ENCODE results near the gene GLS. TPM values are rescaled to one million over a fixed set of nuclear protein-coding genes. Genes with fewer than 3 reads are reported as not detected.
"Not testable (repeated sequence)": the region's sequence is repeated elsewhere in the genome, so short reads cannot be mapped to it uniquely, and the experiment has no call there.

GLS gene
- total RNA-seq, 2 donors from 2014 or later: 221 to 318 TPM

- DNase-seq (ENCODE audit: low spot score) (no peak), ATAC-seq (no peak)
- H3K4me3 Mint-ChIP-seq: peak overlapping the region; percentile 92
- H3K36me3 Mint-ChIP-seq: peaks cover 16% of the 10 kb centered on the region
- H3K9me3 Mint-ChIP-seq: no peaks in the 10 kb centered on the region
- peak overlapping the region; percentile 97 for H3K27ac Mint-ChIP-seq
- peaks cover 35 to 41% of the 10 kb centered on the region in 2 donors for H3K4me1 Mint-ChIP-seq (ENCODE audit: low read depth in 2 of 2)
- no peaks in the 10 kb centered on the region for H3K27me3 Mint-ChIP-seq
Measured at GRCh38 chr2:190882856-190883582, 2.4 kb downstream of the GLS start.

- H3K4me1 Mint-ChIP-seq (ENCODE audit: low read depth in 2 of 2): peaks cover 47 to 61% of the 10 kb centered on the region in 2 donors
Measured at GRCh38 chr2:190885844-190886243, 5.2 kb downstream of the GLS start.

GRCh38 chr2:190887089-190887488, 6.5 kb downstream of the GLS start:
- no peak for DNase-seq (ENCODE audit: low spot score)
- H3K36me3 Mint-ChIP-seq: peaks cover 15% of the 10 kb centered on the region
- H3K4me1 Mint-ChIP-seq (ENCODE audit: low read depth in 2 of 2): peaks cover 52 to 67% of the 10 kb centered on the region in 2 donors
- H3K27me3 Mint-ChIP-seq: no peaks in the 10 kb centered on the region
- H3K4me3 Mint-ChIP-seq: peak overlapping the region; percentile 63
- peak; percentile 26 to 53 for ATAC-seq
- H3K9me3 Mint-ChIP-seq: no peaks in the 10 kb centered on the region
- H3K27ac Mint-ChIP-seq: peak overlapping the region; percentile 2 to 39

More at GRCh38 chr2:190885844-190886243, 5.2 kb downstream of the GLS start:
- not testable (repeated sequence) for DNase-seq (ENCODE audit: low spot score); H3K27me3 Mint-ChIP-seq; H3K9me3 Mint-ChIP-seq; H3K27ac Mint-ChIP-seq; ATAC-seq
- Mint-ChIP-seq H3K36me3 (peaks cover 16% of the 10 kb centered on the region), H3K4me3 (peak overlapping the region; percentile 35)

GRCh38 chr2:190888449-190888848, 7.8 kb downstream of the GLS start:
- Mint-ChIP-seq H3K27ac (peak overlapping the region; percentile 2 to 39), H3K9me3 (no peaks in the 10 kb centered on the region), H3K27me3 (no peaks in the 10 kb centered on the region), H3K4me1 (ENCODE audit: low read depth in 2 of 2) (peaks cover 47 to 62% of the 10 kb centered on the region in 2 donors), H3K4me3 (peak overlapping the region; percentile 63), H3K36me3 (peaks cover 15% of the 10 kb centered on the region)
- ATAC-seq (no peak), DNase-seq (ENCODE audit: low spot score) (no peak)

- Mint-ChIP-seq H3K36me3 (peaks cover 8% of the 10 kb centered on the region), H3K4me3 (peak overlapping the region; percentile 63)
- no peak for DNase-seq (ENCODE audit: low spot score)
Measured at GRCh38 chr2:190889175-190889943, 8.7 kb downstream of the GLS start.

GRCh38 chr2:190891372-190891771, 10.8 kb downstream of the GLS start:
- Mint-ChIP-seq H3K36me3 (peaks cover 12% of the 10 kb centered on the region), H3K4me3 (peak overlapping the region; percentile 22), H3K9me3 (no peaks in the 10 kb centered on the region), H3K27me3 (no peaks in the 10 kb centered on the region), H3K4me1 (ENCODE audit: low read depth in 2 of 2) (peaks cover 45 to 47% of the 10 kb centered on the region in 2 donors), H3K27ac (peak overlapping the region; percentile 19 to 46)
- DNase-seq (ENCODE audit: low spot score) (no peak), ATAC-seq (no peak)

More at GRCh38 chr2:190889175-190889943, 8.7 kb downstream of the GLS start:
- no peak for ATAC-seq
- H3K27me3 Mint-ChIP-seq: no peaks in the 10 kb centered on the region
- H3K9me3 Mint-ChIP-seq: no peaks in the 10 kb centered on the region
- H3K27ac Mint-ChIP-seq: peak overlapping the region; percentile 39 to 44
- H3K4me1 Mint-ChIP-seq (ENCODE audit: low read depth in 2 of 2): peaks cover 46 to 55% of the 10 kb centered on the region in 2 donors

GRCh38 chr2:190891889-190892288, 11.3 kb downstream of the GLS start:
- Mint-ChIP-seq H3K36me3 (peaks cover 17% of the 10 kb centered on the region), H3K4me1 (ENCODE audit: low read depth in 2 of 2) (peaks cover 50 to 51% of the 10 kb centered on the region in 2 donors), H3K9me3 (no peaks in the 10 kb centered on the region), H3K27ac (peak overlapping the region; percentile 11 to 27), H3K27me3 (no peaks in the 10 kb centered on the region), H3K4me3 (peak overlapping the region; percentile 9)
- no peak for DNase-seq (ENCODE audit: low spot score)
- no peak for ATAC-seq

- peaks cover 42 to 43% of the 10 kb centered on the region in 2 donors for H3K4me1 Mint-ChIP-seq (ENCODE audit: low read depth in 2 of 2)
- H3K36me3 Mint-ChIP-seq: peaks cover 19% of the 10 kb centered on the region
- no peak for DNase-seq (ENCODE audit: low spot score)
- ATAC-seq: no peak
- no peaks in the 10 kb centered on the region for H3K27me3 Mint-ChIP-seq
- no peak overlapping the region for H3K4me3 Mint-ChIP-seq
- no peaks in the 10 kb centered on the region for H3K9me3 Mint-ChIP-seq
- H3K27ac Mint-ChIP-seq: no peak overlapping the region
Measured at GRCh38 chr2:190893157-190893556, 12.5 kb downstream of the GLS start.

GRCh38 chr2:190896477-190896876, 15.9 kb downstream of the GLS start:
- no peaks in the 10 kb centered on the region for H3K27me3 Mint-ChIP-seq
- H3K4me3 Mint-ChIP-seq: no peak overlapping the region
- H3K9me3 Mint-ChIP-seq: no peaks in the 10 kb centered on the region
- peaks cover 16% of the 10 kb centered on the region for H3K36me3 Mint-ChIP-seq
- H3K4me1 Mint-ChIP-seq (ENCODE audit: low read depth in 2 of 2): peaks cover 15 to 23% of the 10 kb centered on the region in 2 donors
- ATAC-seq (no peak), DNase-seq (ENCODE audit: low spot score) (no peak)
- peak overlapping the region; percentile 25 to 40 for H3K27ac Mint-ChIP-seq

GRCh38 chr2:190903693-190904450, 23.3 kb downstream of the GLS start:
- peaks cover 7 to 10% of the 10 kb centered on the region in 2 donors for H3K4me1 Mint-ChIP-seq (ENCODE audit: low read depth in 2 of 2)
- peaks cover 30% of the 10 kb centered on the region for H3K36me3 Mint-ChIP-seq
- peak overlapping the region; percentile 13 to 79 for H3K27ac Mint-ChIP-seq
- peak in 1 of 2 donors; percentile 53 for ATAC-seq
- DNase-seq (ENCODE audit: low spot score): no peak
- no peaks in the 10 kb centered on the region for H3K27me3 Mint-ChIP-seq
- no peak overlapping the region for H3K4me3 Mint-ChIP-seq
- no peaks in the 10 kb centered on the region for H3K9me3 Mint-ChIP-seq

GRCh38 chr2:190904640-190905261, 24.1 kb downstream of the GLS start:
- peak overlapping the region in 1 of 2 donors; percentile 79 for H3K27ac Mint-ChIP-seq

GRCh38 chr2:190908532-190908931, 27.9 kb downstream of the GLS start:
- no peak overlapping the region for H3K4me3 Mint-ChIP-seq
- DNase-seq (ENCODE audit: low spot score) (no peak), ATAC-seq (no peak)
- H3K36me3 Mint-ChIP-seq: peaks cover 23% of the 10 kb centered on the region
- no peaks in the 10 kb centered on the region for H3K9me3 Mint-ChIP-seq
- H3K27me3 Mint-ChIP-seq: no peaks in the 10 kb centered on the region
- peaks cover 20 to 29% of the 10 kb centered on the region in 2 donors for H3K4me1 Mint-ChIP-seq (ENCODE audit: low read depth in 2 of 2)
- H3K27ac Mint-ChIP-seq: no peak overlapping the region

More at GRCh38 chr2:190904640-190905261, 24.1 kb downstream of the GLS start:
- Mint-ChIP-seq H3K27me3 (no peaks in the 10 kb centered on the region), H3K4me3 (no peak overlapping the region), H3K36me3 (peaks cover 30% of the 10 kb centered on the region), H3K9me3 (no peaks in the 10 kb centered on the region), H3K4me1 (ENCODE audit: low read depth in 2 of 2) (peaks cover 7 to 10% of the 10 kb centered on the region in 2 donors)
- ATAC-seq (no peak), DNase-seq (ENCODE audit: low spot score) (no peak)

- H3K4me1 Mint-ChIP-seq (ENCODE audit: low read depth in 2 of 2): peaks cover 18 to 27% of the 10 kb centered on the region in 2 donors
- ATAC-seq: no peak
- peaks cover 16% of the 10 kb centered on the region for H3K36me3 Mint-ChIP-seq
- DNase-seq (ENCODE audit: low spot score): no peak
- no peaks in the 10 kb centered on the region for H3K9me3 Mint-ChIP-seq
- no peaks in the 10 kb centered on the region for H3K27me3 Mint-ChIP-seq
- no peak overlapping the region for H3K4me3 Mint-ChIP-seq
- no peak overlapping the region for H3K27ac Mint-ChIP-seq
Measured at GRCh38 chr2:190909680-190910079, 29.1 kb downstream of the GLS start.
